Trophoblast cell (in vitro differentiated cells and primary cell): Measurements from ENCODE around the gene NXPE1.
A peak's percentile ranks its signal among the peaks of the same experiment; 100 is the strongest.

Experiments
- DNase-seq, 2 donors: peaks; one replicate each; pipeline ENCODE4 v3.0.0-alpha.2; 2016
- H2AFZ ChIP-seq: 2 replicates; pipeline ENCODE4 v1.6.1; 2013; ENCODE audit warnings: low read length, moderate library complexity, mild to moderate bottlenecking; ENCODE audit not compliant: insufficient read depth, poor library complexity
- H2AK5ac ChIP-seq: 2 replicates; pipeline ENCODE4 v1.6.1; 2013; ENCODE audit warnings: mild to moderate bottlenecking, low read length
- H2BK120ac ChIP-seq: 2 replicates; pipeline ENCODE4 v1.6.1; 2013; ENCODE audit warnings: low read length, mild to moderate bottlenecking, moderate library complexity; ENCODE audit not compliant: insufficient read depth, poor library complexity
- H2BK12ac ChIP-seq: 2 replicates; pipeline ENCODE4 v1.6.1; 2013; ENCODE audit warnings: mild to moderate bottlenecking, low read length, moderate library complexity
- H2BK5ac ChIP-seq: 2 replicates; pipeline ENCODE4 v1.6.1; 2013; ENCODE audit warnings: low read length, low read depth, moderate library complexity, mild to moderate bottlenecking; ENCODE audit not compliant: poor library complexity
- H3K14ac ChIP-seq: 2 replicates; pipeline ENCODE4 v1.6.1; 2013; ENCODE audit warnings: mild to moderate bottlenecking, low read length
- H3K18ac ChIP-seq: 2 replicates; pipeline ENCODE4 v1.6.1; 2013; ENCODE audit warnings: mild to moderate bottlenecking, low read length
- H3K23ac ChIP-seq: 2 replicates; pipeline ENCODE4 v1.6.1; 2013; ENCODE audit warnings: low read length
- H3K27ac ChIP-seq: 2 replicates; pipeline ENCODE4 v1.5.1; 2013; ENCODE audit warnings: low read depth, mild to moderate bottlenecking, inconsistent platforms, low read length, moderate library complexity
- H3K27me3 ChIP-seq: 2 replicates; pipeline ENCODE4 v1.6.1; 2013; ENCODE audit warnings: inconsistent platforms, mild to moderate bottlenecking, low read length, moderate library complexity; ENCODE audit not compliant: insufficient read depth
- H3K36me3 ChIP-seq, 2 experiments: 1 replicate in 1 of 2; 2 replicates in 1 of 2; pipeline ENCODE4 v1.6.1; 2013; ENCODE audit warnings: low read length in 2 of 2, mild to moderate bottlenecking in 2 of 2, moderate library complexity in 1 of 2; ENCODE audit not compliant: insufficient read depth in 2 of 2, control insufficient read depth in 1 of 2
- H3K4ac ChIP-seq: 2 replicates; pipeline ENCODE4 v1.6.1; 2013; ENCODE audit warnings: low read depth, mild to moderate bottlenecking, low read length, moderate library complexity
- H3K4me1 ChIP-seq, 2 experiments: 1 replicate in 1 of 2; 2 replicates in 1 of 2; pipeline ENCODE4 v1.6.1; 2013; ENCODE audit warnings: low read length in 2 of 2, mild to moderate bottlenecking in 2 of 2, moderate library complexity in 1 of 2; ENCODE audit not compliant: insufficient read depth in 2 of 2, control insufficient read depth in 1 of 2
- H3K4me2 ChIP-seq: 2 replicates; pipeline ENCODE4 v1.6.1; 2013; ENCODE audit warnings: inconsistent platforms, mild to moderate bottlenecking, low read length, moderate library complexity
- H3K4me3 ChIP-seq: 2 replicates; pipeline ENCODE4 v1.5.1; 2013; ENCODE audit warnings: mild to moderate bottlenecking, low read depth, low read length, inconsistent platforms
- H3K79me1 ChIP-seq: one replicate; pipeline ENCODE4 v1.6.1; 2013; ENCODE audit warnings: low read length
- H3K79me2 ChIP-seq: 2 replicates; pipeline ENCODE4 v1.6.1; 2013; ENCODE audit warnings: low read length, mild to moderate bottlenecking; ENCODE audit not compliant: control insufficient read depth, insufficient read depth, poor library complexity
- H3K9ac ChIP-seq: 2 replicates; pipeline ENCODE4 v1.6.1; 2013; ENCODE audit warnings: mild to moderate bottlenecking, low read length
- H3K9me3 ChIP-seq: 2 replicates; pipeline ENCODE4 v1.6.1; 2013; ENCODE audit warnings: low read depth, mild to moderate bottlenecking, control low read depth, inconsistent platforms, low read length; ENCODE audit not compliant: insufficient read depth
- H4K12ac ChIP-seq: 2 replicates; pipeline ENCODE4 v1.6.1; 2013; ENCODE audit warnings: low read depth, mild to moderate bottlenecking, low read length, moderate library complexity
- H4K8ac ChIP-seq: 2 replicates; pipeline ENCODE4 v1.6.1; 2013; ENCODE audit warnings: low read depth, mild to moderate bottlenecking, low read length, moderate library complexity
- H4K91ac ChIP-seq: one replicate; pipeline ENCODE4 v1.6.1; 2013; ENCODE audit warnings: low read depth, mild to moderate bottlenecking, low read length, moderate library complexity
- WGBS: extraction: QIAGEN DNeasy Blood & Tissue Kit; methylation state at CpG from one replicate; pipeline ENCODE4 v1.1.7; 2013; ENCODE audit warnings: missing lambda C conversion rate; ENCODE audit not compliant: insufficient read length, insufficient coverage; ENCODE audit errors: extremely low coverage; 5-methylcytosine and 5-hydroxymethylcytosine counted together

NXPE1 gene

DNA sequence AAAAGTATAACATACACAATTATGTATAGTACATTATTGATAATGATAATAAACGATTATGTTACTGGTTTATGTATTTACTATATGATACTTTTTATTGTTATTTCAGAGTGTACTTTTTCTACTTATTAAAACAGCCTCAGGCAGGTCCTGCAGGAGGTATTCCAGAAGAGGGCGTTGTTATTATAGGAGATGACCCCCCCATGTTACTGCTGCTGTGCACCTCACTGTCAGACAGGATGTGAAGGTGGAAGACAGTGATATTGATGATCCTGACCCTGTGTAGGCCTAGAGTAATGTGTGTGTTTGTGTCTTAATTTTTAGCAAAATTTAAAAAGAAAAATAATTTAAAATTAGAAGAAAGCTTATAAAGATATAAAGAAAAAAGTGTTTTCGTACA lies 62.8 kb downstream of the NXPE1 start:
- Histone ChIP-seq H3K4me1 (no peaks in the 10 kb centered on the region), H4K91ac (no peak overlapping the region), H4K12ac (no peak overlapping the region), H3K23ac (no peak overlapping the region), H2AFZ (no peak overlapping the region), H3K4ac (no peak overlapping the region), H3K18ac (no peak overlapping the region), H2BK120ac (no peak overlapping the region), H3K27ac (no peak overlapping the region), H3K4me2 (no peak overlapping the region), H3K79me2 (no peaks in the 10 kb centered on the region), H3K9ac (no peak overlapping the region), H4K8ac (no peak overlapping the region), H3K14ac (no peak overlapping the region), H2AK5ac (no peak overlapping the region), H3K27me3 (no peaks in the 10 kb centered on the region), H2BK5ac (no peak overlapping the region), H3K79me1 (no peaks in the 10 kb centered on the region), H3K4me3 (no peak overlapping the region), H3K9me3 (no peaks in the 10 kb centered on the region), H2BK12ac (no peak overlapping the region), H3K36me3 (no peaks in the 10 kb centered on the region)
- no CpG with 5 or more reads among the region's 3 CpGs for WGBS
- DNase-seq = no peak

DNA sequence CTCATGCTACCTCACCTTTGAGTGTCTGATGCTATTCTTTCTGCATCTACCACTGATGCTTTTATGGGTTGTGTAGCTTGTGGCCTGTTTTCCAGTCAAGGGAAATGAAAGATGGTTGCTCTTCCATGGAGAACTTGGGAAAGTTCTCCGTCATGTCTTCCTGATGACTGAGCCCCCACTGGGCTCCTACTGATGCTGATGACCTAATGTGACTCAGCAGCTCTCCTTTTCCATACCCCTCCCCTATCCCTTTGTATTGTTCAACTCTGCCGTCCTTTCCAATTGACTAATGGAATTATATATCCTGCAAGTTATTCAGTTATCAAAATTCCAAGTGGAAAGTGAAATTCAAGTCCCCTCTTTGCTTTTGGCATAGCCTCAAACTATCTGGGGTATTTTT lies 75.8 kb downstream of the NXPE1 start:
- H3K9ac ChIP-seq = no peak overlapping the region
- no peak overlapping the region for H2BK12ac ChIP-seq
- no peak overlapping the region for H3K23ac ChIP-seq
- no peak overlapping the region for H3K27ac ChIP-seq
- H3K9me3 ChIP-seq = no peaks in the 10 kb centered on the region
- no peak for DNase-seq
- H2BK120ac ChIP-seq = no peak overlapping the region
- no peak overlapping the region for H3K18ac ChIP-seq
- H3K4me2 ChIP-seq = no peak overlapping the region
- no peak overlapping the region for H2AFZ ChIP-seq
- no peak overlapping the region for H3K14ac ChIP-seq
- no peaks in the 10 kb centered on the region for H3K4me1 ChIP-seq
- H4K8ac ChIP-seq = no peak overlapping the region
- no peak overlapping the region for H3K4ac ChIP-seq
- no peaks in the 10 kb centered on the region for H3K79me1 ChIP-seq
- no peak overlapping the region for H4K91ac ChIP-seq
- H3K79me2 ChIP-seq = no peaks in the 10 kb centered on the region
- no peak overlapping the region for H2AK5ac ChIP-seq
- WGBS = no CpG with 5 or more reads among the region's 2 CpGs
- no peaks in the 10 kb centered on the region for H3K27me3 ChIP-seq
- H3K36me3 ChIP-seq = no peaks in the 10 kb centered on the region
- H4K12ac ChIP-seq = no peak overlapping the region
- no peak overlapping the region for H2BK5ac ChIP-seq
- no peak overlapping the region for H3K4me3 ChIP-seq

DNA sequence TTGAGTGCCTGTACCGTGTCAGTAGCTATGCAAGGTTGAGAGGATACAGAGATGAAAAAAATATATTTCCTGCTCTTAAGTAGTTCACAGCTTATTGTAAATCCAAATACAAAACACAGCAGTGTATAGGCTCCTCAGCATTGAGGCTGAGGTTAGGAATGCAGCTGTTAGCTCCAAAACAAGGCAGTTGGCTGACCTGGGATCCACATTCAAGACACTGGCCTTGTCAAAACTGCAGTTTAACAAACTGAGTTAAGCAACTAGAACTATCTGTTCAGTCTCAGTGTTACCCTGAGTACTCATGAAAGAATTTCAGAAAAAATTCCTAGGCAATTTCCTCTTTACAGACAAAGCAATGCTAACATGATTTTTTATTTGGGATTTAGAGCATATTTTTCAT lies 77.6 kb downstream of the NXPE1 start:
- no peak overlapping the region for H3K14ac ChIP-seq
- H3K18ac ChIP-seq = no peak overlapping the region
- H4K8ac ChIP-seq = no peak overlapping the region
- H2BK12ac ChIP-seq = no peak overlapping the region
- no peak overlapping the region for H2AK5ac ChIP-seq
- H3K23ac ChIP-seq = no peak overlapping the region
- no peak overlapping the region for H2AFZ ChIP-seq
- H4K91ac ChIP-seq = no peak overlapping the region
- H2BK5ac ChIP-seq = no peak overlapping the region
- H3K4me1 ChIP-seq = peaks cover 0 to 3% of the 10 kb centered on the region in 2 experiments
- no peak overlapping the region for H3K4ac ChIP-seq
- H3K27me3 ChIP-seq = no peaks in the 10 kb centered on the region
- peaks cover 2% of the 10 kb centered on the region for H3K79me1 ChIP-seq
- H3K79me2 ChIP-seq = no peaks in the 10 kb centered on the region
- H3K27ac ChIP-seq = no peak overlapping the region
- no peak overlapping the region for H3K9ac ChIP-seq
- no peaks in the 10 kb centered on the region for H3K9me3 ChIP-seq
- DNase-seq = peak in 1 of 2 donors; percentile 4
- no CpG with 5 or more reads among the region's 1 CpG for WGBS
- no peak overlapping the region for H3K4me2 ChIP-seq
- no peak overlapping the region for H4K12ac ChIP-seq
- H3K4me3 ChIP-seq = no peak overlapping the region
- H2BK120ac ChIP-seq = no peak overlapping the region
- no peaks in the 10 kb centered on the region for H3K36me3 ChIP-seq

GRCh38 chr11:114479331-114479730 lies 80.3 kb downstream of the NXPE1 start:
- Histone ChIP-seq H3K27me3 (no peaks in the 10 kb centered on the region), H3K23ac (no peak overlapping the region), H3K4ac (no peak overlapping the region), H3K79me1 (peaks cover 2% of the 10 kb centered on the region), H4K91ac (no peak overlapping the region), H3K79me2 (no peaks in the 10 kb centered on the region), H3K4me1 (peaks cover 0 to 3% of the 10 kb centered on the region in 2 experiments), H3K9me3 (no peaks in the 10 kb centered on the region), H3K9ac (no peak overlapping the region), H2BK120ac (no peak overlapping the region), H3K27ac (no peak overlapping the region), H2AK5ac (no peak overlapping the region), H4K8ac (no peak overlapping the region), H3K18ac (no peak overlapping the region), H2AFZ (no peak overlapping the region), H3K4me3 (no peak overlapping the region), H3K4me2 (no peak overlapping the region), H2BK5ac (no peak overlapping the region), H4K12ac (no peak overlapping the region), H2BK12ac (no peak overlapping the region), H3K14ac (no peak overlapping the region), H3K36me3 (no peaks in the 10 kb centered on the region)
- WGBS = no CpG with 5 or more reads among the region's 1 CpG
- no peak for DNase-seq
